CD14-positive monocyte (primary cell): ENCODE results near the gene FGD1. TPM values are rescaled to one million over a fixed set of nuclear protein-coding genes. Genes with fewer than 3 reads are reported as not detected.

Experiments used
- DNase-seq, 3 donors: peaks; one replicate each; pipeline ENCODE4 v3.0.0-alpha.2; 2011 to 2022
- H2AFZ ChIP-seq: 2 replicates; pipeline ENCODE4 v1.6.0; 2012; ENCODE audit warnings: mild to moderate bottlenecking, low read depth, low read length, inconsistent platforms; ENCODE audit not compliant: insufficient read depth, poor library complexity, severe bottlenecking
- H3K27ac ChIP-seq, 2 donors: 1 replicate in 1 of 2; 2 replicates in 1 of 2; pipeline ENCODE4 v1.5.1; 2012 to 2013; ENCODE audit warnings: low read length in 2 of 2, control low read depth in 1 of 2, inconsistent platforms in 1 of 2, low read depth in 1 of 2, mild to moderate bottlenecking in 1 of 2
- H3K27me3 ChIP-seq, 2 donors: one replicate each; pipeline versions ENCODE4 v1.6.0 to v1.6.1; 2011 to 2013; ENCODE audit warnings: low read length in 2 of 2; ENCODE audit not compliant: control insufficient read depth in 2 of 2, insufficient read depth in 2 of 2
- H3K36me3 ChIP-seq, 2 donors: replicated peaks in 1 of 2; 1 replicate in 1 of 2; 2 replicates in 1 of 2; pipeline versions ENCODE4 v1.5.1 to v1.6.1; 2012 to 2013; ENCODE audit warnings: low read length in 2 of 2, control low read depth in 1 of 2, inconsistent platforms in 1 of 2, mild to moderate bottlenecking in 1 of 2; ENCODE audit not compliant: insufficient read depth in 2 of 2, control insufficient read depth in 1 of 2
- H3K4me1 ChIP-seq, 2 donors: 1 replicate in 1 of 2; 2 replicates in 1 of 2; pipeline versions ENCODE4 v1.5.1 to v1.6.1; 2012 to 2013; ENCODE audit warnings: low read length in 2 of 2, control low read depth in 1 of 2, inconsistent platforms in 1 of 2, mild to moderate bottlenecking in 1 of 2, moderate library complexity in 1 of 2; ENCODE audit not compliant: insufficient read depth in 2 of 2, control insufficient read depth in 1 of 2
- H3K4me2 ChIP-seq: replicated peaks from 2 replicates; pipeline ENCODE3; 2012; ENCODE audit warnings: low read length, moderate library complexity, mild to moderate bottlenecking; ENCODE audit not compliant: poor library complexity, severe bottlenecking; ENCODE audit errors: extremely low read depth
- H3K4me3 ChIP-seq, 3 experiments: fragments of 200-600 bp in 1 of 3; sonication (generic) in 1 of 3; replicated peaks in 1 of 3; 1 replicate in 2 of 3; 2 replicates in 1 of 3; pipeline ENCODE4 v1.5.1; 2011 to 2013; ENCODE audit warnings: low read length in 3 of 3, mild to moderate bottlenecking in 3 of 3, control low read depth in 2 of 3, low read depth in 2 of 3, inconsistent platforms in 1 of 3, moderate library complexity in 1 of 3
- H3K79me2 ChIP-seq: 2 replicates; pipeline ENCODE4 v1.6.0; 2012; ENCODE audit warnings: mild to moderate bottlenecking, control low read depth, inconsistent platforms, low read length, moderate library complexity; ENCODE audit not compliant: insufficient read depth
- H3K9ac ChIP-seq: 2 replicates; pipeline ENCODE4 v1.6.0; 2017; ENCODE audit warnings: low read length, mild to moderate bottlenecking; ENCODE audit not compliant: insufficient read depth, poor library complexity, severe bottlenecking
- H3K9me3 ChIP-seq, 2 donors: replicated peaks in 1 of 2; 1 replicate in 1 of 2; 2 replicates in 1 of 2; pipeline versions ENCODE4 v1.5.1 to v1.6.1; 2012 to 2013; ENCODE audit warnings: low read length in 2 of 2, control low read depth in 1 of 2; ENCODE audit not compliant: control insufficient read depth in 1 of 2, insufficient read depth in 1 of 2
- H4K20me1 ChIP-seq: 2 replicates; pipeline ENCODE4 v1.6.0; 2012; ENCODE audit warnings: mild to moderate bottlenecking, low read length, control low read depth, moderate library complexity; ENCODE audit not compliant: insufficient read depth
- H3K27ac Mint-ChIP-seq, 7 donors: one replicate each; pipeline ENCODE4 v1.8.0; 2020; ENCODE audit warnings: mild to moderate bottlenecking in 7 of 7, mixed read lengths in 7 of 7, moderate library complexity in 6 of 7, inconsistent platforms in 2 of 7
- H3K27me3 Mint-ChIP-seq, 3 donors: one replicate each; pipeline ENCODE4 v1.8.0; 2021 to 2022; ENCODE audit warnings: low read depth in 3 of 3, mild to moderate bottlenecking in 3 of 3, mixed read lengths in 3 of 3, moderate library complexity in 3 of 3, inconsistent platforms in 1 of 3
- H3K36me3 Mint-ChIP-seq, 2 donors: one replicate each; pipeline ENCODE4 v1.8.0; 2020; ENCODE audit warnings: mixed read lengths in 2 of 2, inconsistent platforms in 1 of 2, mild to moderate bottlenecking in 1 of 2
- H3K4me1 Mint-ChIP-seq: one replicate; pipeline ENCODE4 v1.8.0; 2020; ENCODE audit warnings: mild to moderate bottlenecking, mixed read lengths
- H3K4me3 Mint-ChIP-seq, 2 donors: one replicate each; pipeline ENCODE4 v1.8.0; 2020; ENCODE audit warnings: mild to moderate bottlenecking in 2 of 2, mixed read lengths in 2 of 2, moderate library complexity in 1 of 2
- H3K9me3 Mint-ChIP-seq, 7 donors: one replicate each; pipeline ENCODE4 v1.8.0; 2020 to 2022; ENCODE audit warnings: mixed read lengths in 7 of 7, mild to moderate bottlenecking in 6 of 7, moderate library complexity in 6 of 7, inconsistent platforms in 2 of 7
- WGBS: methylation state at CpG from one replicate; pipeline ENCODE4 v1.1.5; 2013; ENCODE audit warnings: missing lambda C conversion rate; ENCODE audit not compliant: insufficient coverage; 5-methylcytosine and 5-hydroxymethylcytosine counted together
- intact Hi-C, 2 donors: fragments of 100-400 bp; cut with micrococcal nuclease; formaldehyde crosslinking; loops; one replicate each; pipeline versions ENCODE4 v1.15.0 to v1.15.1; 2023
- polyA plus RNA-seq, 3 donors: library from polyadenylated mRNA; depleted of rRNA in 1 of 3; unstranded in 2 of 3; stranded (reverse) in 1 of 3; fragments of 300-500 nt in 2 of 3; fragments of >200 nt in 1 of 3; fragmentation: Illumina TruSeq in 2 of 3; gene quantifications; 1 replicate in 2 of 3; 2 replicates in 1 of 3; pipeline ENCODE4 v1.2.3, GENCODE V29; 2012 to 2021
- TF ChIP-seq, protein P1 (sequence below): fragments of 200-600 bp; IDR thresholded peaks from one replicate; pipeline ENCODE4 v1.8.0; 2022; ENCODE audit warnings: antibody characterized with exemption, mild to moderate bottlenecking

FGD1 gene
- polyA plus RNA-seq, 3 donors: 0.05 to 0.18 TPM; not detected in 1

DNA sequence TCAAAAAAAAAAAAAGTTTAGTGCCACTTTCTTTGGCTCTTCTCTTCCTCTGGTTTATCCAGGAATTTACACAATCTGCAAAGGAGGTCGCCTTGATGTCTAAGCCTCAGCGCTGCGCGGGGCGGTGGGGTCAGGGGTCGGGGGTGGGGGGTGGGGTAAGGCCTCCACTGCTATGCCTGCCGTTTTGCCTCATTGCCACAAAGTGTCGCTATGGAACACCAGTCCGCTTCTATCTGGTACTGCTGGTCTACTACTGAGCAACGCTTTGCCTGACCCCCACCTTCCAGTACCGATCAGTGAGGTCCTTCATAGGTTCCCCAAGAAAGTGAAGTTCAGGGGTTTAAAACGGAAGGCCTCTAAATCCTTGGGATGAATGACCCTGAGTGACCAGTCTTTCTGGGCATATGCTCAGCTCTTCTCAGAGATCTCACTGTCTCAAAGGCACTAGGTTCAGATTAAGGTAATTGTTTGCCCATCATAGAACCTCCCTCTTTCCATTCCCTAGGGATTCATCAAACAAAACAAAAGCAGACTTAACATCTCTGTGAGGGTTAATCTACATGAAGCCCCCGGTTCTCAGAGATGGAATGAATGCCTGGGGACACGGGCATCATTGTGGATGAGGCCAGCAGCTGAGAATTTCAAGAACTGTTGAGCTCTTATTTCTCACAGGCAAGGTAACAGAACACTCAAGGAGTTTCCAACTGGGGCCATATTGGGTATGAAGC lies 72.7 kb downstream of the FGD1 start:
- Histone ChIP-seq H3K36me3 (no peaks in the 10 kb centered on the region), H3K9me3 (no peaks in the 10 kb centered on the region), H3K27ac (no peak overlapping the region), H3K4me1 (no peaks in the 10 kb centered on the region), H2AFZ (no peak overlapping the region), H3K4me3 (no peak overlapping the region), H3K4me2 (no peak overlapping the region), H3K9ac (no peak overlapping the region), H3K79me2 (no peaks in the 10 kb centered on the region), H3K27me3 (no peaks in the 10 kb centered on the region), H4K20me1 (no peaks in the 10 kb centered on the region)
- TF ChIP-seq, protein P1, sequence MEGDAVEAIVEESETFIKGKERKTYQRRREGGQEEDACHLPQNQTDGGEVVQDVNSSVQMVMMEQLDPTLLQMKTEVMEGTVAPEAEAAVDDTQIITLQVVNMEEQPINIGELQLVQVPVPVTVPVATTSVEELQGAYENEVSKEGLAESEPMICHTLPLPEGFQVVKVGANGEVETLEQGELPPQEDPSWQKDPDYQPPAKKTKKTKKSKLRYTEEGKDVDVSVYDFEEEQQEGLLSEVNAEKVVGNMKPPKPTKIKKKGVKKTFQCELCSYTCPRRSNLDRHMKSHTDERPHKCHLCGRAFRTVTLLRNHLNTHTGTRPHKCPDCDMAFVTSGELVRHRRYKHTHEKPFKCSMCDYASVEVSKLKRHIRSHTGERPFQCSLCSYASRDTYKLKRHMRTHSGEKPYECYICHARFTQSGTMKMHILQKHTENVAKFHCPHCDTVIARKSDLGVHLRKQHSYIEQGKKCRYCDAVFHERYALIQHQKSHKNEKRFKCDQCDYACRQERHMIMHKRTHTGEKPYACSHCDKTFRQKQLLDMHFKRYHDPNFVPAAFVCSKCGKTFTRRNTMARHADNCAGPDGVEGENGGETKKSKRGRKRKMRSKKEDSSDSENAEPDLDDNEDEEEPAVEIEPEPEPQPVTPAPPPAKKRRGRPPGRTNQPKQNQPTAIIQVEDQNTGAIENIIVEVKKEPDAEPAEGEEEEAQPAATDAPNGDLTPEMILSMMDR: no peak
- intact Hi-C loops: no loop called here
- Mint-ChIP-seq H3K27me3 (peaks cover 8 to 32% (median 13%) of the 10 kb centered on the region in 3 donors), H3K36me3 (no peaks in the 10 kb centered on the region), H3K27ac (no peak overlapping the region), H3K4me3 (peak overlapping the region in 1 of 2 donors; percentile 11), H3K4me1 (no peaks in the 10 kb centered on the region), H3K9me3 (peaks cover 0 to 3% (median 0%) of the 10 kb centered on the region in 7 donors)
- DNase-seq: no peak
- 54% methylated on average over 3 of the region's 14 CpGs for WGBS

DNA sequence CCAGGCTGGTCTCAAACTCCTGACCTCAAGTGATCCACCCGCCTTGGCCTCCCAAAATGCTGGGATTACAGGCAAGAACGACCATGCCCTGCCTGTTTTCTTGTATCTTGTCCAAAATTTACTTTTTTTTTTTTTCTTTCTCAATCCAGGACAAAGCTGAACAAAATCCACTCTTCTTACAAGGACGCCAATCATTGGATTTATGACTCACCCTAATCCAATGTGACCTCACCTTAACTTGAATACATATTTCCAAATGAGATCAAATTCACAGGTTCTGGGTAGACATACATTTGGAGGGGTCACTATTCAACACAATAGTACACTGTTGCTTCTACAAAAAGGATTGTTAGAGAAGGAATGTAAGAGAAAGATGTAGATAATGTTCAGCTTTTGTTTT lies 73.9 kb downstream of the FGD1 start:
- H2AFZ ChIP-seq: no peak overlapping the region
- intact Hi-C loops: no loop called here

More for the DNA sequence above, 73.9 kb downstream of the FGD1 start:
- H3K27ac Mint-ChIP-seq: peak overlapping the region in 1 of 7 donors; percentile 24
- Histone ChIP-seq H3K27me3 (peaks cover 0 to 2% of the 10 kb centered on the region in 2 donors), H3K4me3 (no peak overlapping the region), H3K9me3 (no peaks in the 10 kb centered on the region), H3K4me1 (no peaks in the 10 kb centered on the region), H3K79me2 (no peaks in the 10 kb centered on the region), H3K4me2 (no peak overlapping the region), H3K36me3 (no peaks in the 10 kb centered on the region), H4K20me1 (no peaks in the 10 kb centered on the region), H3K27ac (no peak overlapping the region), H3K9ac (no peak overlapping the region)
- no peak overlapping the region for H3K4me3 Mint-ChIP-seq
- 90% methylated on average over 2 of the region's 3 CpGs for WGBS
- H3K36me3 Mint-ChIP-seq: no peaks in the 10 kb centered on the region
- peaks cover 8 to 32% (median 19%) of the 10 kb centered on the region in 3 donors for H3K27me3 Mint-ChIP-seq
- TF ChIP-seq, protein P1: no peak
- no peaks in the 10 kb centered on the region for H3K4me1 Mint-ChIP-seq
- DNase-seq: no peak
- H3K9me3 Mint-ChIP-seq: peaks cover 0 to 3% (median 0%) of the 10 kb centered on the region in 7 donors
